ENCODE results near the gene PRKCE. TPM values are rescaled to one million over a fixed set of nuclear protein-coding genes. Genes with fewer than 3 reads are reported as not detected.

The PRKCE gene
- polyA plus RNA-seq, 4 donors = 8.1 to 10.5 (median 9.3) TPM

- DNase-seq (ENCODE audit: low read depth in 4 of 4, low spot score in 3 of 4) = no peak
Measured at GRCh38 chr2:45919711-45920111, 268.2 kb downstream of the PRKCE start.

- no peak for DNase-seq (ENCODE audit: low read depth in 4 of 4, low spot score in 3 of 4)
Measured at GRCh38 chr2:45921921-45922320, 270.4 kb downstream of the PRKCE start.

GRCh38 chr2:45922577-45922988, 271.1 kb downstream of the PRKCE start:
- no peak for DNase-seq (ENCODE audit: low read depth in 4 of 4, low spot score in 3 of 4)

GRCh38 chr2:45923701-45924100, 272.2 kb downstream of the PRKCE start:
- no peak for DNase-seq (ENCODE audit: low read depth in 4 of 4, low spot score in 3 of 4)

- DNase-seq (ENCODE audit: low read depth in 4 of 4, low spot score in 3 of 4) = no peak
Measured at GRCh38 chr2:45925026-45925425, 273.6 kb downstream of the PRKCE start.

GRCh38 chr2:45925636-45926366, 274.3 kb downstream of the PRKCE start:
- no peak for DNase-seq (ENCODE audit: low read depth in 4 of 4, low spot score in 3 of 4)

GRCh38 chr2:45928946-45929345, 277.5 kb downstream of the PRKCE start:
- DNase-seq (ENCODE audit: low read depth in 4 of 4, low spot score in 3 of 4) = no peak

GRCh38 chr2:45929674-45930395, 278.4 kb downstream of the PRKCE start:
- DNase-seq (ENCODE audit: low read depth in 4 of 4, low spot score in 3 of 4) = no peak

- DNase-seq (ENCODE audit: low read depth in 4 of 4, low spot score in 3 of 4) = no peak
Measured at GRCh38 chr2:45930396-45930792, 278.9 kb downstream of the PRKCE start.

- DNase-seq (ENCODE audit: low read depth in 4 of 4, low spot score in 3 of 4) = no peak
Measured at GRCh38 chr2:45932278-45932975, 281.0 kb downstream of the PRKCE start.

GRCh38 chr2:45935791-45936622, 284.5 kb downstream of the PRKCE start:
- peak; percentile 61 to 77 (median 72) for DNase-seq (ENCODE audit: low read depth in 4 of 4, low spot score in 3 of 4)

- DNase-seq (ENCODE audit: low read depth in 4 of 4, low spot score in 3 of 4) = no peak
Measured at GRCh38 chr2:45936623-45936979, 285.1 kb downstream of the PRKCE start.

- no peak for DNase-seq (ENCODE audit: low read depth in 4 of 4, low spot score in 3 of 4)
Measured at GRCh38 chr2:45937990-45938389, 286.5 kb downstream of the PRKCE start.

- DNase-seq (ENCODE audit: low read depth in 4 of 4, low spot score in 3 of 4) = peak in 3 of 4 donors; percentile 56 to 59 (median 57)
Measured at GRCh38 chr2:45938649-45939511, 287.4 kb downstream of the PRKCE start.

GRCh38 chr2:45941531-45942236, 290.2 kb downstream of the PRKCE start:
- DNase-seq (ENCODE audit: low read depth in 4 of 4, low spot score in 3 of 4) = no peak

- no peak for DNase-seq (ENCODE audit: low read depth in 4 of 4, low spot score in 3 of 4)
Measured at GRCh38 chr2:45942237-45942738, 290.8 kb downstream of the PRKCE start.

- DNase-seq (ENCODE audit: low read depth in 4 of 4, low spot score in 3 of 4) = no peak
Measured at GRCh38 chr2:45943219-45944044, 292.0 kb downstream of the PRKCE start.

- no peak for DNase-seq (ENCODE audit: low read depth in 4 of 4, low spot score in 3 of 4)
Measured at GRCh38 chr2:45944074-45944473, 292.6 kb downstream of the PRKCE start.
